HepG2 (cell line): ENCODE measurements around the gene CTSA. TPM values are rescaled to one million over a fixed set of nuclear protein-coding genes. Genes with fewer than 3 reads are reported as not detected.

Source experiments
- BORCS8-MEF2B ChIP-seq: sonication (generic); formaldehyde crosslinking; IDR thresholded peaks from 2 replicates; pipeline ENCODE4 v1.8.0; 2022; ENCODE audit warnings: mild to moderate bottlenecking, missing genetic modification reagents
- CHD4 ChIP-seq: fragments of 200-600 bp; sonication (generic); IDR thresholded peaks from 2 replicates; pipeline ENCODE4 v1.7.0; 2017; ENCODE audit warnings: mild to moderate bottlenecking, low read length, borderline replicate concordance
- GMEB2 ChIP-seq: IDR thresholded peaks from 2 replicates; pipeline ENCODE4 v1.6.1; 2016; ENCODE audit warnings: missing biosample characterization, missing genetic modification reagents, low read depth
- KLF6 ChIP-seq: IDR thresholded peaks from 2 replicates; pipeline ENCODE4 v1.8.0; 2016; ENCODE audit warnings: missing biosample characterization, missing genetic modification reagents
- POLR2AphosphoS2 ChIP-seq: IDR thresholded peaks from 2 replicates; pipeline ENCODE4 v1.6.1; 2011; ENCODE audit warnings: low read depth, low read length, improper control_type of control experiment
- REST ChIP-seq, 2 experiments: IDR thresholded peaks; 2 replicates each; pipeline ENCODE4 v1.6.1; 2011 to 2012; ENCODE audit warnings: low read length in 2 of 2, borderline replicate concordance in 1 of 2, low read depth in 1 of 2, mild to moderate bottlenecking in 1 of 2, moderate library complexity in 1 of 2
- SALL1 ChIP-seq: sonication (generic); formaldehyde crosslinking; IDR thresholded peaks from 2 replicates; pipeline ENCODE4 v1.8.0; 2022; ENCODE audit warnings: mild to moderate bottlenecking, missing genetic modification reagents
- TCF7 ChIP-seq: sonication (generic); IDR thresholded peaks from 2 replicates; pipeline ENCODE4 v1.6.1; 2016; ENCODE audit warnings: antibody characterized with exemption, low read depth
- ZBTB10 ChIP-seq: sonication (generic); formaldehyde crosslinking; IDR thresholded peaks from 2 replicates; pipeline ENCODE4 v1.4.0; 2020; ENCODE audit warnings: missing genetic modification reagents, borderline replicate concordance
- ZKSCAN1 ChIP-seq: fragments of 150-350 bp; IDR thresholded peaks from 2 replicates; pipeline ENCODE4 v1.6.1; 2014; ENCODE audit warnings: low read length
- ZNF296 ChIP-seq: sonication (generic); formaldehyde crosslinking; conservative IDR thresholded peaks from 2 replicates; pipeline ENCODE4 v1.5.0; 2020; ENCODE audit warnings: mild to moderate bottlenecking, missing genetic modification reagents
- ZNF549 ChIP-seq: sonication (generic); formaldehyde crosslinking; IDR thresholded peaks from 2 replicates; pipeline ENCODE4 v1.5.0; 2020; ENCODE audit warnings: missing genetic modification reagents
- polyA plus RNA-seq, 8 experiments: library from polyadenylated mRNA; depleted of rRNA in 3 of 8; stranded (reverse) in 7 of 8; unstranded in 1 of 8; fragments of >200 nt; fragmentation: Illumina TruSeq in 4 of 8; extraction: Trizol in 4 of 8; gene quantifications; 2 replicates each; pipeline versions ENCODE4 v1.2.1 to v1.2.3, GENCODE V29; 2011 to 2016; ENCODE audit warnings: low read depth in 4 of 8, missing spikeins in 1 of 8, mixed read lengths in 1 of 8; ENCODE audit not compliant: insufficient read depth in 1 of 8
- total RNA-seq, 5 experiments: library from RNA; depleted of rRNA; stranded (reverse); fragments of >200 nt; fragmentation: Illumina TruSeq; extraction: Trizol; gene quantifications; 2 replicates each; pipeline ENCODE4 v1.2.3, GENCODE V29; 2016; ENCODE audit warnings: low read depth in 1 of 5
- TF ChIP-seq, protein P1 (sequence below), 2 experiments: sonication (generic) in 1 of 2; formaldehyde crosslinking in 1 of 2; IDR thresholded peaks; 2 replicates each; pipeline versions ENCODE4 v1.4.0 to v1.6.1; 2016 to 2020; ENCODE audit warnings: borderline replicate concordance in 1 of 2, low read depth in 1 of 2, mild to moderate bottlenecking in 1 of 2, missing genetic modification reagents in 1 of 2

CTSA gene
- total and polyA plus RNA-seq, 2 of the 13 experiments (the other 11 are each of a cell fraction or from before 2014, with no cell fraction given) = 202 to 231 TPM

DNA sequence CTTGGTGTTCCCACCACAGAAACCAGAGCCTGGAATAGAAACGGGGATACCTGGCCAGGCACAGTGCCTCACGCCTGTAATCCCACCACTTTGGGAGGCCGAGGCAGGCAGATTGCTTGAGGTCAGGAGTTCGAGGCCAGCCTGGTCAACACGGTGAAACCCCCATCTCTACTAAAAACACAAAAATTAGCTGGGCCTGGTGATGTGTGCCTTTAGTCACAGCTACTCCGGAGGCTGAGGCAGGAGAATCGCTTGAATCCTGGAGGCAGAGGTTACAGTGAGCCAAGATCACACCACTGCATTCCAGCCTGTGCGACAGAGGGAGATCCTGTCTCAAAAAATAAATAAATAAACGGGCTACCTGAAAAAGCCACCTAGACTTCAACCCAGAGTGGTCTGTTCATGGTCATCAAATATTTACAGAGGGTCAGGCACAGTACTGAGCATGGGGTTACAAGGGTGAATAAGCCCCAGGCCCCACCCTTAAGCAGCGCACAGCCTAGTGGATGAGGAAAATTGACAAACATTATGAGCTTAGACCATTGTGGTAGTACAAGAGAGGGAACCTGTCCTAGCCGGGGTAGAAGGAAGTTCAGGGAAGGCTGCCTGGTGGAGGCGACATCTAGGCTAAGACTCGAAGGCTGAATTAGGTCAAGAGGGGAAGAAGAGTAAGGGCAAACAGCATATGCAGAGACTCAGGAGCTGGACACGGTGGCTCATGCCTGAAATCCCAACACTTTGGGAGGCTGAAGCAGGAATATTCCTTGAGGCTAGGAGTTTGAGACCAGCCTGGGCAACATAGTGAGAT, 36.1 kb downstream of the CTSA start (continued):
- no peak for TF ChIP-seq GMEB2 (CRISPR knock-in tag)
- peak; percentile 86; the same call in 1 of the 2 replicates for TF ChIP-seq CHD4
- TF ChIP-seq KLF6 (CRISPR knock-in tag) = no peak
- no peak; the same call in 1 of the 2 replicates for TF ChIP-seq ZNF296 (CRISPR knock-in tag)
- TF ChIP-seq SALL1 (CRISPR knock-in tag) = peak; percentile 95
- TF ChIP-seq TCF7 = peak; percentile 40
- TF ChIP-seq ZNF549 (CRISPR knock-in tag) = no peak
- TF ChIP-seq, protein P1, sequence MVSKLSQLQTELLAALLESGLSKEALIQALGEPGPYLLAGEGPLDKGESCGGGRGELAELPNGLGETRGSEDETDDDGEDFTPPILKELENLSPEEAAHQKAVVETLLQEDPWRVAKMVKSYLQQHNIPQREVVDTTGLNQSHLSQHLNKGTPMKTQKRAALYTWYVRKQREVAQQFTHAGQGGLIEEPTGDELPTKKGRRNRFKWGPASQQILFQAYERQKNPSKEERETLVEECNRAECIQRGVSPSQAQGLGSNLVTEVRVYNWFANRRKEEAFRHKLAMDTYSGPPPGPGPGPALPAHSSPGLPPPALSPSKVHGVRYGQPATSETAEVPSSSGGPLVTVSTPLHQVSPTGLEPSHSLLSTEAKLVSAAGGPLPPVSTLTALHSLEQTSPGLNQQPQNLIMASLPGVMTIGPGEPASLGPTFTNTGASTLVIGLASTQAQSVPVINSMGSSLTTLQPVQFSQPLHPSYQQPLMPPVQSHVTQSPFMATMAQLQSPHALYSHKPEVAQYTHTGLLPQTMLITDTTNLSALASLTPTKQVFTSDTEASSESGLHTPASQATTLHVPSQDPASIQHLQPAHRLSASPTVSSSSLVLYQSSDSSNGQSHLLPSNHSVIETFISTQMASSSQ (IDR thresholded peaks at IDR 0.05; ENCODE audit: low read depth) = peak; percentile 74
- TF ChIP-seq, protein P1 (CRISPR knock-in tag; IDR thresholded peaks at IDR 0.05; ENCODE audit: borderline replicate concordance) = peak; percentile 78; the same call in 1 of the 2 replicates
- TF ChIP-seq ZBTB10 (CRISPR knock-in tag) = no peak; the same call in 1 of the 2 replicates
- 0 out of 4 replicates have a peak, but pooled peaks of 1 of the 2 experiments have one; percentile 33 for TF ChIP-seq REST (IDR thresholded peaks at IDR 0.05; ENCODE audit: borderline replicate concordance in 1 of 2, low read depth in 1 of 2, low read length in 2 of 2)
- TF ChIP-seq POLR2AphosphoS2 = no peak
- no peak; the same call in 1 of the 2 replicates for TF ChIP-seq ZKSCAN1
- peak; percentile 69; the same call in 1 of the 2 replicates for TF ChIP-seq BORCS8-MEF2B (CRISPR knock-in tag)
